Neural cell (in vitro differentiated cells): ENCODE data around the gene KDM4B.

Experiments
- CTCF ChIP-seq: fragments of 450-650 bp; IDR thresholded peaks from 2 replicates; pipeline ENCODE4 v1.5.1; 2014; ENCODE audit warnings: antibody characterized with exemption, mild to moderate bottlenecking, moderate library complexity; ENCODE audit not compliant: poor library complexity, severe bottlenecking
- EP300 ChIP-seq: fragments of 450-650 bp; conservative IDR thresholded peaks from 2 replicates; pipeline ENCODE4 v1.6.1; 2014; ENCODE audit warnings: antibody characterized with exemption, mild to moderate bottlenecking, moderate library complexity; ENCODE audit not compliant: poor library complexity, severe bottlenecking
- EZH2 ChIP-seq: fragments of 200-600, 300-800 bp; shearing (Covaris generic), sonication (generic); IDR thresholded peaks from 2 replicates; pipeline ENCODE4 v1.6.1; 2014; ENCODE audit warnings: antibody characterized with exemption, low read length, borderline replicate concordance, mild to moderate bottlenecking; ENCODE audit not compliant: insufficient read depth, poor library complexity, severe bottlenecking
- RAD21 ChIP-seq: fragments of 450-650 bp; conservative IDR thresholded peaks from 2 replicates; pipeline ENCODE4 v1.6.1; 2014; ENCODE audit warnings: antibody characterized with exemption, mild to moderate bottlenecking, moderate library complexity

- TF ChIP-seq EZH2 (no peak), CTCF (no peak), RAD21 (no peak), EP300 (no peak)
These were observed 82.0 kb downstream of the KDM4B start for GRCh38 chr19:5050905-5051304.
